ENCODE results near the gene KCNG2.

KCNG2 gene

DNA sequence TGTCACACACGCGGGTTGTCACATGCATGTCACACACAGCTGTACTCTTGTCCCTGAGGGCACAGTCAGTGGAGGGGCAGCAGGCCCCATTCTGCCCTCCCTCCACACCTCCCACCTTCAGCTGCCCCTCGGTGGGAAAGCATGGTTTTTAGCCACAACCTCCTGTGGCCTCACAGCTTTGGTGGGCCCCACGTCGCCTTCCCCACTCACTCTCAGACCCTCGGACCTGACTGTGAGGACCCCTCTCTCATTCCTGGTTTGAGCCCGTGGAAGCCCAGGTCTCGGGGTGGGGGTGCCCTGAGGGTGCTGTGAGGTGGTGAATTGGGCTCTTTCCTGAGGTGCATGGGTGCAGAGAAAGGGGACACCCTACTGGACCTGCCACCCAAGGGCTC is 19.9 kb downstream of the KCNG2 start:
- Histone ChIP-seq H3K4me2 (ENCODE audit: low read depth, low read length, poor library complexity, severe bottlenecking) (no peak overlapping the region), H2AFZ (ENCODE audit: low read depth, low read length, severe bottlenecking) (no peak overlapping the region), H4K20me1 (ENCODE audit: low read depth, low read length) (no peaks in the 10 kb centered on the region), H3K79me2 (ENCODE audit: insufficient read depth, low read length) (no peaks in the 10 kb centered on the region), H3K36me3 (ENCODE audit: low read length) (no peaks in the 10 kb centered on the region), H3K9me2 (replicated peaks; ENCODE audit: insufficient read depth, low read length) (no peaks in the 10 kb centered on the region), H3K27ac (ENCODE audit: low read depth, low read length) (no peak overlapping the region), H3K27me3 (ENCODE audit: low read length) (no peaks in the 10 kb centered on the region), H3K4me3 (ENCODE audit: insufficient read depth, low read length, poor library complexity, severe bottlenecking) (no peak overlapping the region), H3F3A (ENCODE audit: insufficient read depth) (no peaks in the 10 kb centered on the region), H3K9ac (ENCODE audit: low read length) (no peak overlapping the region), H3K9me3 (ENCODE audit: insufficient read depth, low read length) (no peaks in the 10 kb centered on the region)
- TF ChIP-seq EZH2phosphoT487 (conservative IDR thresholded peaks at IDR 0.05; ENCODE audit: low read length) = no peak
- TF ChIP-seq, protein P1, sequence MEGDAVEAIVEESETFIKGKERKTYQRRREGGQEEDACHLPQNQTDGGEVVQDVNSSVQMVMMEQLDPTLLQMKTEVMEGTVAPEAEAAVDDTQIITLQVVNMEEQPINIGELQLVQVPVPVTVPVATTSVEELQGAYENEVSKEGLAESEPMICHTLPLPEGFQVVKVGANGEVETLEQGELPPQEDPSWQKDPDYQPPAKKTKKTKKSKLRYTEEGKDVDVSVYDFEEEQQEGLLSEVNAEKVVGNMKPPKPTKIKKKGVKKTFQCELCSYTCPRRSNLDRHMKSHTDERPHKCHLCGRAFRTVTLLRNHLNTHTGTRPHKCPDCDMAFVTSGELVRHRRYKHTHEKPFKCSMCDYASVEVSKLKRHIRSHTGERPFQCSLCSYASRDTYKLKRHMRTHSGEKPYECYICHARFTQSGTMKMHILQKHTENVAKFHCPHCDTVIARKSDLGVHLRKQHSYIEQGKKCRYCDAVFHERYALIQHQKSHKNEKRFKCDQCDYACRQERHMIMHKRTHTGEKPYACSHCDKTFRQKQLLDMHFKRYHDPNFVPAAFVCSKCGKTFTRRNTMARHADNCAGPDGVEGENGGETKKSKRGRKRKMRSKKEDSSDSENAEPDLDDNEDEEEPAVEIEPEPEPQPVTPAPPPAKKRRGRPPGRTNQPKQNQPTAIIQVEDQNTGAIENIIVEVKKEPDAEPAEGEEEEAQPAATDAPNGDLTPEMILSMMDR (IDR thresholded peaks at IDR 0.05; ENCODE audit: insufficient read depth, low read length, poor library complexity, severe bottlenecking) = no peak

DNA sequence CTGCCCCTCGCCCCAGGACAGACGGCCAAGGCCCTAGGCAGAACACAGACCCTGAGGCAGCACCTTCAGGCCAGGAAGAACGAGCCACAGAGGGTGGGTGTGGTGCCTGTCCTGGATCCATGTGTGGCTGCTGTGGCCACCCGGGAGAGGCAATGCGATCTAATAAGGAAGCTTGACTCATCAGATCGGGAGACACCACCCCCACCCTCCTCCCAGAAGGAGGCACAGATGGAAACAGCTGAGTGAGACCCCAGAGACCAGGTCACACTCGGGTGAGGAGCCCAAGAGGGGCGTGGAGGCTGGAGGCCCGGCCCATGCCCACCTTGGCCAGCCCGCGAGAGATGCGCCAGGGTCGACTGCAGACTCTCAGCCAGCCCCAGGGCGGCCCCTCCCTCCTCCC is 20.3 kb downstream of the KCNG2 start:
- Histone ChIP-seq H3K36me3 (ENCODE audit: low read length) (no peaks in the 10 kb centered on the region), H3K9me3 (ENCODE audit: insufficient read depth, low read length) (no peaks in the 10 kb centered on the region), H3K27me3 (ENCODE audit: low read length) (no peaks in the 10 kb centered on the region), H3K79me2 (ENCODE audit: insufficient read depth, low read length) (no peaks in the 10 kb centered on the region), H3K4me3 (ENCODE audit: insufficient read depth, low read length, poor library complexity, severe bottlenecking) (no peak overlapping the region), H3F3A (ENCODE audit: insufficient read depth) (no peaks in the 10 kb centered on the region), H2AFZ (ENCODE audit: low read depth, low read length, severe bottlenecking) (no peak overlapping the region), H3K27ac (ENCODE audit: low read depth, low read length) (no peak overlapping the region), H3K9me2 (replicated peaks; ENCODE audit: insufficient read depth, low read length) (no peaks in the 10 kb centered on the region), H3K4me2 (ENCODE audit: low read depth, low read length, poor library complexity, severe bottlenecking) (no peak overlapping the region), H3K9ac (ENCODE audit: low read length) (no peak overlapping the region), H4K20me1 (ENCODE audit: low read depth, low read length) (no peaks in the 10 kb centered on the region)
- TF ChIP-seq, protein P1 (IDR thresholded peaks at IDR 0.05; ENCODE audit: insufficient read depth, low read length, poor library complexity, severe bottlenecking) = no peak
- TF ChIP-seq EZH2phosphoT487 (conservative IDR thresholded peaks at IDR 0.05; ENCODE audit: low read length) = no peak

DNA sequence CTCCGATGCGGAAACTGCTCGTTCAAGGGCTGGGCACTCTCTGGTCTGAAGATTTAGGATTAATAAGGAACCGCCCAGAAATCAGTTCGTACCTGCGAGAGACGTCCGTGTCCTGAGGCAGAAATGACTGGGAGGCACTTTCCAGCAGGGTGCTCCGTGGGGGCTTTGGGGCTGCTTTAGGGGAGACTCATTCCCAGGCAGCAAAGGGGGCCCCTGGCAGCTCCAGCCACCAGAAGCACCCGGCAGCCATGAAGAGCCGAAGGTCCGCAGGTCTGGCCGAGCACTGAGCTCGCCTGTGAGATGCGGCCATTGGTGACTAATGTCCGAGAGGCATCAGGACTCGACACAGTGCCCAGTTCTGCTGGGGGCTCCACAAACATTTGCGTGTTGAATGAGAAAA is 20.9 kb downstream of the KCNG2 start:
- Histone ChIP-seq H3K36me3 (ENCODE audit: low read length) (no peaks in the 10 kb centered on the region), H3K4me3 (ENCODE audit: insufficient read depth, low read length, poor library complexity, severe bottlenecking) (no peak overlapping the region), H4K20me1 (ENCODE audit: low read depth, low read length) (no peaks in the 10 kb centered on the region), H3K79me2 (ENCODE audit: insufficient read depth, low read length) (no peaks in the 10 kb centered on the region), H3K27me3 (ENCODE audit: low read length) (no peaks in the 10 kb centered on the region), H3K4me2 (ENCODE audit: low read depth, low read length, poor library complexity, severe bottlenecking) (no peak overlapping the region), H3K9me3 (ENCODE audit: insufficient read depth, low read length) (no peaks in the 10 kb centered on the region), H3F3A (ENCODE audit: insufficient read depth) (no peaks in the 10 kb centered on the region), H2AFZ (ENCODE audit: low read depth, low read length, severe bottlenecking) (no peak overlapping the region), H3K27ac (ENCODE audit: low read depth, low read length) (no peak overlapping the region), H3K9ac (ENCODE audit: low read length) (no peak overlapping the region), H3K9me2 (replicated peaks; ENCODE audit: insufficient read depth, low read length) (no peaks in the 10 kb centered on the region)
- TF ChIP-seq EZH2phosphoT487 (conservative IDR thresholded peaks at IDR 0.05; ENCODE audit: low read length) = no peak
- TF ChIP-seq, protein P1 (IDR thresholded peaks at IDR 0.05; ENCODE audit: insufficient read depth, low read length, poor library complexity, severe bottlenecking) = no peak

Measured in SU-DHL-6 (cell line).